WTC11 (cell line): ENCODE data around the gene SHANK3.

Experiments
- CREM ChIP-seq: sonication (generic); formaldehyde crosslinking; IDR thresholded peaks from 2 replicates; pipeline ENCODE4 v1.8.1; 2022; ENCODE audit warnings: mild to moderate bottlenecking, missing genetic modification reagents, moderate library complexity
- ELF4 ChIP-seq: sonication (generic); formaldehyde crosslinking; IDR thresholded peaks from 2 replicates; pipeline ENCODE4 v1.8.1; 2022; ENCODE audit warnings: low read depth, mild to moderate bottlenecking, moderate library complexity, missing genetic modification reagents
- ESRRA ChIP-seq: sonication (generic); formaldehyde crosslinking; IDR thresholded peaks from 2 replicates; pipeline ENCODE4 v1.8.1; 2022; ENCODE audit warnings: mild to moderate bottlenecking, missing genetic modification reagents, borderline replicate concordance
- FOXK1 ChIP-seq: sonication (generic); formaldehyde crosslinking; IDR thresholded peaks from 2 replicates; pipeline ENCODE4 v1.8.0; 2022; ENCODE audit warnings: mild to moderate bottlenecking, moderate library complexity, missing genetic modification reagents
- FOXP4 ChIP-seq: sonication (generic); formaldehyde crosslinking; IDR thresholded peaks from 2 replicates; pipeline ENCODE4 v1.8.0; 2022; ENCODE audit warnings: mild to moderate bottlenecking, missing genetic modification reagents
- NR1H2 ChIP-seq: sonication (generic); formaldehyde crosslinking; IDR thresholded peaks from 2 replicates; pipeline ENCODE4 v1.9.0; 2021; ENCODE audit warnings: mild to moderate bottlenecking, moderate library complexity, missing genetic modification reagents
- SMAD4 ChIP-seq: sonication (generic); formaldehyde crosslinking; IDR thresholded peaks from 2 replicates; pipeline ENCODE4 v1.8.0; 2022; ENCODE audit warnings: mild to moderate bottlenecking, missing genetic modification reagents
- TCF7 ChIP-seq: sonication (generic); formaldehyde crosslinking; IDR thresholded peaks from 2 replicates; pipeline ENCODE4 v1.8.0; 2022; ENCODE audit warnings: mild to moderate bottlenecking, low read depth, missing genetic modification reagents, moderate library complexity
- USF2 ChIP-seq: sonication (generic); formaldehyde crosslinking; IDR thresholded peaks from 2 replicates; pipeline ENCODE4 v1.8.1; 2023; ENCODE audit warnings: mild to moderate bottlenecking, missing genetic modification reagents, moderate library complexity
- ZNF423 ChIP-seq: fragments of 250-450 bp; sonication (Bioruptor Pico); IDR thresholded peaks from 2 replicates; pipeline ENCODE4 v2.1.2; 2022; ENCODE audit warnings: mild to moderate bottlenecking, moderate library complexity
- ZNF532 ChIP-seq: fragments of 250-450 bp; sonication (Bioruptor Pico); IDR thresholded peaks from 2 replicates; pipeline ENCODE4 v1.9.0; 2021; ENCODE audit warnings: mild to moderate bottlenecking, borderline replicate concordance
- TF ChIP-seq, protein P1 (sequence below): fragments of 200-600 bp; IDR thresholded peaks from 2 replicates; pipeline ENCODE4 v1.8.0; 2022; ENCODE audit warnings: antibody characterized with exemption
- TF ChIP-seq, protein P2 (sequence below): sonication (generic); formaldehyde crosslinking; IDR thresholded peaks from 2 replicates; pipeline ENCODE4 v1.8.0; 2022; ENCODE audit warnings: mild to moderate bottlenecking, missing genetic modification reagents

GRCh38 chr22:50694099-50694605 is 21.5 kb downstream of the SHANK3 start:
- TF ChIP-seq, protein P1, sequence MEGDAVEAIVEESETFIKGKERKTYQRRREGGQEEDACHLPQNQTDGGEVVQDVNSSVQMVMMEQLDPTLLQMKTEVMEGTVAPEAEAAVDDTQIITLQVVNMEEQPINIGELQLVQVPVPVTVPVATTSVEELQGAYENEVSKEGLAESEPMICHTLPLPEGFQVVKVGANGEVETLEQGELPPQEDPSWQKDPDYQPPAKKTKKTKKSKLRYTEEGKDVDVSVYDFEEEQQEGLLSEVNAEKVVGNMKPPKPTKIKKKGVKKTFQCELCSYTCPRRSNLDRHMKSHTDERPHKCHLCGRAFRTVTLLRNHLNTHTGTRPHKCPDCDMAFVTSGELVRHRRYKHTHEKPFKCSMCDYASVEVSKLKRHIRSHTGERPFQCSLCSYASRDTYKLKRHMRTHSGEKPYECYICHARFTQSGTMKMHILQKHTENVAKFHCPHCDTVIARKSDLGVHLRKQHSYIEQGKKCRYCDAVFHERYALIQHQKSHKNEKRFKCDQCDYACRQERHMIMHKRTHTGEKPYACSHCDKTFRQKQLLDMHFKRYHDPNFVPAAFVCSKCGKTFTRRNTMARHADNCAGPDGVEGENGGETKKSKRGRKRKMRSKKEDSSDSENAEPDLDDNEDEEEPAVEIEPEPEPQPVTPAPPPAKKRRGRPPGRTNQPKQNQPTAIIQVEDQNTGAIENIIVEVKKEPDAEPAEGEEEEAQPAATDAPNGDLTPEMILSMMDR: no peak
- TF ChIP-seq ZNF532 (CRISPR knock-in tag) (no peak), ELF4 (no peak), NR1H2 (CRISPR knock-in tag) (no peak), SMAD4 (CRISPR knock-in tag) (no peak), TCF7 (CRISPR knock-in tag) (no peak), USF2 (CRISPR knock-in tag) (no peak), ESRRA (CRISPR knock-in tag) (no peak), FOXP4 (CRISPR knock-in tag) (no peak), ZNF423 (CRISPR knock-in tag) (no peak), CREM (CRISPR knock-in tag) (no peak), FOXK1 (CRISPR knock-in tag) (no peak)
- TF ChIP-seq, protein P2, sequence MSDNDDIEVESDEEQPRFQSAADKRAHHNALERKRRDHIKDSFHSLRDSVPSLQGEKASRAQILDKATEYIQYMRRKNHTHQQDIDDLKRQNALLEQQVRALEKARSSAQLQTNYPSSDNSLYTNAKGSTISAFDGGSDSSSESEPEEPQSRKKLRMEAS: no peak
